Umbilical cord (tissue), 2 donors: ENCODE measurements around the gene RPP40. TPM values are rescaled to one million over a fixed set of nuclear protein-coding genes. Genes with fewer than 3 reads are reported as not detected.
"Not testable (repeated sequence)": the region's sequence is repeated elsewhere in the genome, so short reads cannot be mapped to it uniquely, and the experiment has no call there.

ENCODE experiments used
- DNase-seq: peaks from one replicate; pipeline ENCODE4 v3.0.0-alpha.2; 2015; ENCODE audit warnings: low spot score
- total RNA-seq: library from RNA; depleted of rRNA; stranded (reverse); fragments of >200 nt; gene quantifications from one replicate; pipeline ENCODE4 v1.2.3, GENCODE V29; 2014; ENCODE audit warnings: low replicate concordance; ENCODE audit not compliant: insufficient read depth

RPP40 gene
- total RNA-seq, 1 donor from 2014 or later = 17.1 TPM

GRCh38 chr6:5014072-5014561 lies 10.3 kb upstream of the RPP40 start:
- DNase-seq = no peak

- no peak for DNase-seq
These were observed 8.7 kb upstream of the RPP40 start for GRCh38 chr6:5012519-5012918.

- no peak for DNase-seq
These were observed 7.5 kb upstream of the RPP40 start for GRCh38 chr6:5011346-5011745.

GRCh38 chr6:5007531-5007930 lies 3.7 kb upstream of the RPP40 start:
- no peak for DNase-seq

GRCh38 chr6:5006222-5006621 lies 2.4 kb upstream of the RPP40 start:
- no peak for DNase-seq

GRCh38 chr6:5005038-5005433 lies 1.2 kb upstream of the RPP40 start:
- not testable (repeated sequence) for DNase-seq

- DNase-seq = no peak
These were observed 668 bp upstream of the RPP40 start for GRCh38 chr6:5004373-5005037.

GRCh38 chr6:4999586-4999985 lies 4.3 kb downstream of the RPP40 start:
- no peak for DNase-seq

- DNase-seq = no peak
These were observed 6.0 kb downstream of the RPP40 start for GRCh38 chr6:4997862-4998261.

- DNase-seq = no peak
These were observed 9.1 kb downstream of the RPP40 start for GRCh38 chr6:4994741-4995140.

- no peak for DNase-seq
These were observed 16.4 kb downstream of the RPP40 start for GRCh38 chr6:4987432-4987831.

- no peak for DNase-seq
These were observed 16.8 kb downstream of the RPP40 start for GRCh38 chr6:4986999-4987398.

GRCh38 chr6:4983322-4983721 lies 20.5 kb downstream of the RPP40 start:
- no peak for DNase-seq

- no peak for DNase-seq
These were observed 22.1 kb downstream of the RPP40 start for GRCh38 chr6:4981761-4982160.

GRCh38 chr6:4979426-4979825 lies 24.4 kb downstream of the RPP40 start:
- DNase-seq = no peak

GRCh38 chr6:4977468-4977867 lies 26.4 kb downstream of the RPP40 start:
- DNase-seq = no peak

GRCh38 chr6:4975506-4975905 lies 28.3 kb downstream of the RPP40 start:
- no peak for DNase-seq

- DNase-seq = no peak
These were observed 28.9 kb downstream of the RPP40 start for GRCh38 chr6:4974962-4975361.

- peak; percentile 84 for DNase-seq
These were observed 29.7 kb downstream of the RPP40 start for GRCh38 chr6:4973982-4974745.

- DNase-seq = no peak
These were observed 30.4 kb downstream of the RPP40 start for GRCh38 chr6:4973415-4973814.

GRCh38 chr6:4972438-4972837 lies 31.4 kb downstream of the RPP40 start:
- DNase-seq = no peak

GRCh38 chr6:4971851-4972250 lies 32.0 kb downstream of the RPP40 start:
- no peak for DNase-seq

- DNase-seq = peak; percentile 58
These were observed 33.0 kb downstream of the RPP40 start for GRCh38 chr6:4970739-4971395.
